HG02970 (cell line): ENCODE data around the gene IQSEC1.

Source experiments
- ATAC-seq: cut with Tn5 transposase; IDR thresholded peaks from one replicate; pipeline ENCODE4 v1.9.1; 2021; ENCODE audit warnings: mild to moderate bottlenecking, moderate library complexity, moderate number of reproducible peaks; ENCODE audit not compliant: unreplicated experiment, low FRiP score

The IQSEC1 gene

DNA sequence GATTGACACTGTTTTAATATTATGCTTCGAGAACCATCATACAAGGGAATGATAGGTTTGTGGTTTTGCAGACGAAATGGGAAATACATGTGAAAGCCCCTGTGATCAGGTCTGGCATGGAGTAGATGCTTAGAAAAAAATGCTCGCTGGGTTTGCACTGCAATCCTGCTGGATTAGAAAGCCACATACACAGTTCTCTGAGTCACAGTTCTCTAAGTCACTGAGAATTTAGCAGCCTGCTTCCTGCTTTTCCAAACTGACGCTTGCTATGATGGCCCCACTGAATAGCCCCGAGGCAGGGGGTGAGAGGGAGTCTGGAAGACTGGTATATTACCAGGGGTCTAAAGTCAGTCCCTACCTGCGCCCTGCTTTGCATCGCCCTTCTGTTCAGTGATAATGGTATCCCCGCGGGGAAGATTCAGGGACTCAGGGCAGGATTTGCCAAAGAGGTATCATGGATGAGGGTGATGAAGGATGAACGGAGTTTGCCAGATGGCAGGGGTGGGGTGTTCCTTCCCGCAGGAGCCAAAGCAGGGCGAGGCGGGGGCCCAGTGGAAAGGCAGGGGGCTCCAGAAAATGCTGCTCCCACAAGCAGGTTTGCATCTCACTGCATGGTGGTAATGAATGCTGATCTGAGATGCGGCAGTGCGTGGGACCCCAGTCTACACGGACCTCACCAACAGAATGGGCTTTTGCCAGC is 82.3 kb downstream of the IQSEC1 start:
- ATAC-seq: no peak

DNA sequence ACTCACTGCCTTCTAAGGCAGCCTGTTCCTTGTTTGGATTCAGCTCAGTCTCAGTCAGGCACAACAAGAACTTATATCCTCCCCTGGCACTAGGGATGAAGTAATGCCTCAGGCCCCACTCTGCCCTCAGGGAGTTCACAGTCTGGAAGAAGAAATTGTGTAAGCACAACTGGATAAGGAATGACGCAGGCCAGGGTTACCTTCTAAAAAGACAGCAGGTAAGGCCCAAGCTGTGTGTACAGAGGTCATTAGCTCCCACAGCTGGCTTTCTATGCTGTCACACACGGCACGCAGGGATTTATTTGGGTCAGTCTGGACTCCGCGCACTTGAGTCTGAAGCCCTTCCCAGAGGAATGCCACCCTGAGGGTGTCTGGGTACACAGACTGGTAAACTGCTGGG is 82.9 kb downstream of the IQSEC1 start:
- ATAC-seq: no peak

DNA sequence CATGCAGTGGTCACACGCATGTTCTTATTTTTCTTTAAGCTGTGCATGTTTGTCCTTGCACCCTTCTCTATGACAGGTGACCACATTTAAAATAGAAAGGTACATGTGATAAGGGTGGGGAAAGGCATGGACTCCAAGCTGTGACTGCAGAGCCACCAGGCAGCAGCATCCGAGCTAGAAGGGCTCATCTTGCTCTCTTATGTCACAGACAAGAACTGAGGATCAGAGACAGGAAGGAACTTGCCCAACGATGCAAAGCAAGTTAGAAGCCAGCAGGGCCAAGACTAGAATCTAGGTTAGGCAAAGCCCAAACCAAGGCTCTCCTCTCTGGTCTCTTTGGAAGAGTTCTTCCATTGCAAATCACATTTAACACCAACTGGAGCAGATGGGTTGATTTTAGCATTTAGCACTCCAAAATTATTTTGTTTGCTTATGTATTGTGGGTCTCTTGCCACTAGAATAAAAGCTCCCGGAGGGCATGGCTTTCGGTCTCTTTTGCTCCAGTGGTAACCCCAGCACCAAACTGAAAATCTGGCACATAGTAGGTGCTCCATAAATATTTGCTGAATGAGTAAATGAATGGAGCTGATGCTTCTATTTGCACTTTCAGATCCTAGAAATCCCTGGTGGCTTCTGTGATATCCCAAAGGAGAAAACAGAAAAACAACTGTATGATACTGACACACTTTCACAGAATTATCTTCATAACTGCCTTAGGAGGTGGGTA is 84.3 kb downstream of the IQSEC1 start:
- no peak for ATAC-seq

DNA sequence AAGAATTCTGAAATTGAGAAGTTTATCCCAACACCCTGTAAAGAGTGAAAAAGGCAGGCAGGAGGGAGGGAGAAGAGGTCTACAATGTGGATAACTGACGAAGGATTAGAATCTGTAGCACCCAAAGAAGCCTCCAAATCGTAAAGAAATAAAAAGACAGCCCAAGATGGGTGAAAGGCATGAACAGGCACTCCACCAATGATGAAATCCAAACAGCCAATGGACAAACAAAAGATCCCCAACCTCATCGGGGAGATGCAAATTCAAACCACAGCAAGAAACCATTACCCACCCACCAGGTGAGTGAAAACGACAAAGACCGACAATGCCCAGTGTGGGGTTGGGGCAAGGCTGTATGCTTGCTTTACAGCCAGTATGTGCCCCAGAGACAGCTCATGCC is 85.6 kb downstream of the IQSEC1 start:
- ATAC-seq: no peak

DNA sequence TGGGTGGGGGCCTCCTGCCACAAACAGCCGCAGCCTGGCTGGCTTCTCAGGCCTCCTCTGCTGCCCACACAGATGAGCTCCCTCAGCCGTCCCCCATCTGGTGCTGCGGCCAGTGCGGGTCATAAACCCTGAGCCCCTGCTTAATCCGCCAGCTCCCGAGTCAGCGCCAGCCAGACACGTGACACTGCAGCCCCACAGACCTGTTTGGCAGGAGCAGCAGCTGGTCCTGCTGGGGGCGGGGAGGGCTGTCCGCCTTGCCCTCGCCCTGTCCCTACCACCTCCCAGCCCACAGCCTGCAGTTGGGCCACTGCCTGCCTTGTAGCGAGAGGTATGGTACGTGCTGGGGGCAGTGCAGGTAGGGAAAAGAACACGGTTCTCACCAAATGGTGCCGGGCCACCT is 86.2 kb downstream of the IQSEC1 start:
- ATAC-seq: no peak

DNA sequence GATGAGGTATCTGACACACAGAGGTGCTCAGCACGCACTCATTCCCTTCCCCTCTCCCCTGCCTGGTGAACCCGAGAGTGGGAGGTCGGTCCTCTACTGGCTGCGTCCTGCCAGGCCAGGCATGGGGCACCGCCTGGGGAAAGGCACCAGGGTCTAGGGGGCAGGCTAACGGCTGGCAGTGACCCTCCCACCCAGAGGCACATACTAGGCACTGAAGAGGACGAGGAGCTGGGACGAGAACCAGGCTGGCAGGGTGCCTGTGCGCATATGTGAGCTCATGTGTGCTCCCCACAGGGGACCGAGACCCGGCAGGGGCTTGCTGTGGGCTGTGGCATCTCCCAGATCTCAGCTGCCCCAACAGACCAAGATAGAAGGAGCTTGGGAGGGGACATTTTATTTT is 86.7 kb downstream of the IQSEC1 start:
- no peak for ATAC-seq

DNA sequence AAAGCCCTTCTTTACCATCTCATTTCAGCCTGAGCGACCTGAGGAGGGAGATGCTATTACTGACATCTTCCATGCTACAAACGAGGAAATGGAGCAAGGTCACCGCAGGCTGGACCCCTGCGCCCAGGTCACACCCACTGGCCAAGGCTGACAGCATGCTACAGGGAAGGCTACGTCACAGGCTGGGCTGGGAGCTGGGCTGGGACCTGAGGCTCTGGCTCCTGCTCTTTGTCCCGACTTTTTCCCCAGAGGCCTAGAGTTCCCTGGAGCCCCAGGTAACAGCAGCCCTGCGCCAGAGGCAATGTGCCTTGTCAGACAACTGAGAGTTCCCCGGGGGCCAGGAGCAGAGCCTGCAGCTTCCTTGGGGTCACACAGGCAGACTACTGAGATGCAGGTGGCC is 87.2 kb downstream of the IQSEC1 start:
- no peak for ATAC-seq

DNA sequence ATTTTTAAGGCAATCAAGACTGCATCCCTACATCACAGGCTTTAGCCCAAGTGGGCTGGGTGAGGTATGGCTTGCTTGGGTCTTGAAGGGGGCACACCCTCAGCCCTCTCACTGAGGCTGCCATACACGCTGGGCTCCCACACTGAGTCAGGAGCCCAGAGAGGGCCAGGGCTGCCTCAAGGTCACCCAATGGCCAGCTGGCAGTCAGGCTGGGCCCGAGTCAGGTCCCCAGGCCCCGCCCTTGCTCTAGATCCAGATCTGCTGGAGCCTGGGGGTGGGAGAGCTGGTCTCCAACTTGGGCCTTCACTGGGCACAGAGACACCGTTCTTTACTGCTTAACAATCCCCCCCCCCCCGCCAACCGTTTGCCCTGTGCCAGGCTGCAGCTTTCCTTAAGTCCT is 88.1 kb downstream of the IQSEC1 start:
- ATAC-seq: no peak

DNA sequence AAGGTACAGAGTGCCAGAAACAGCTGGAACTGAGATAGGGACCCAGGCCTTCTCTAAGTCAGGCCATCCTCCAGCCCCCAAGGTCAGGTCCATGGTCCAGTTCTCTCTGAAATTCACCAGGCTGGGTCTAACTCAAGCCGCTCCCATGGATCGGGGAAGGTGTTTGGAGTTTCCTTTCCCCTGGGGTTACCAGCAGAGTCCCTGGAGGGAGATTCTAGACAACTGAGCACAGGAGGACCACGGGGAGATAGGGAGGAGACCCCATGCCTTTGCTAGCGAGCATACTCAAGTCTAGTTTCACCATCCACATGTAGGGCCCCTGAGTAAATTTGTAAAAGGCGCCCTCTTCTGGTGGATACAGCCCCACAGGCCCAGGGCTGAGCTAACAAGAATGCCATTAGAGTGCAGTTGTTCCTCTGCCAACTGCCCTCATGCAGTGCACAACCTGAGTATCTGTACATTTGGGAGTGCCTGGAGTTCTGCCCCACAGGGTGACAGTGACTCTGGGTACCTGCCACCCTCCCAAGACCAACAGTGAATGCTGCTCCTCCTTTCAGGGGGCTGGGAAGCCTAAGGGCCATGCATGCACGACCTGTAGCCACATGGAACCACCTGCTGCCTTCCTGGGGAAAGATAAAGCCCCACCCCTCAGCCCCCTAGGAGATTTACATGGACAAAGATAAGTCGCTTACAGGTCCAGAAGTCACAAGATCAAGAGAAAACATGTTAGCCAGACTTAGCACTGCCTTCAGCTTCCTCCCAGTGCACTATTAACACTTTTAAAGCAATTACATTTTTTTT is 89.0 kb downstream of the IQSEC1 start:
- ATAC-seq: no peak

DNA sequence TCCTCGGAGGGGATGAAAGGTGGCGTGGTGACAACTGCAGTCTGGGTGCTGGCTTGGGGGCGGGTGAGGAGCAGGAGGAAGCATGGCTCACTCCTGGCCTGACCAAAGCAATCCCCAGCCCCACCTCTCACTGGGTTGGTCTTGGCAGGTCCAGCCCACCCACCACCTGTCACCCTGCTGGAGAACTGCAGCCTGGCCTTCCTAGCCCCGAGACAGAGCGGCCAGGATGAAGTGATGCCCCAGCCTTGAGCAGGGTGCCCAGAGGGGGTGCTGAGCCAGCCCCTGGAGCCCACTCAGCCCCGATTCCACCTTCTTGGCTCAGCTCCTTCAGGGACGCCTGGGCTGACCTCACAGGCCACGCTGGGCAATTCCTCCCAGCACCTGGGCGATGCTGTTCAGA is 89.9 kb downstream of the IQSEC1 start:
- ATAC-seq: no peak

DNA sequence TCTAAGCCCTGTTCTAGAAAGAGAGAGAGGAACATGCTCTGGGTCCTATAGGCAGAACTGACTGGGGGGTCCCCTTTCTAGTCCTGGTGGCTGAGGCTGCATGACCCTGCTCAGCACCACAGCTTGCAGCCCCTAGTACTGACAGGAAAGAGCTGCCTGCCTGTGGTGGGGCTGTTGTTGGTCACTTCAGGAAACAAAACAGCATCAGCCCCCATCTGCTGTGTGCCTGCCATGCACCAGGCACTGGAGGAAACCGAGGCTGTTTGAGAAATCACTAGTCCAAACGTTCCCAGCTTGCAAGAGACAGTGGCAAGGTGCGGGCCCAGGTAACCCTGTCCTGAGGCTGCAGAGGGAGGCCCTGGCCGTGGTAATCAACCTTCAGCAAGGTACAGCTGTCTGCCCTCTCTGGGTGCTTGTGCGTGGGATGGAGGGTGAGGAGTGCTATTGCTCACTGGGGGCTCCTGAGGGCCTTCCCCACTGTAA is 90.6 kb downstream of the IQSEC1 start:
- ATAC-seq: no peak

DNA sequence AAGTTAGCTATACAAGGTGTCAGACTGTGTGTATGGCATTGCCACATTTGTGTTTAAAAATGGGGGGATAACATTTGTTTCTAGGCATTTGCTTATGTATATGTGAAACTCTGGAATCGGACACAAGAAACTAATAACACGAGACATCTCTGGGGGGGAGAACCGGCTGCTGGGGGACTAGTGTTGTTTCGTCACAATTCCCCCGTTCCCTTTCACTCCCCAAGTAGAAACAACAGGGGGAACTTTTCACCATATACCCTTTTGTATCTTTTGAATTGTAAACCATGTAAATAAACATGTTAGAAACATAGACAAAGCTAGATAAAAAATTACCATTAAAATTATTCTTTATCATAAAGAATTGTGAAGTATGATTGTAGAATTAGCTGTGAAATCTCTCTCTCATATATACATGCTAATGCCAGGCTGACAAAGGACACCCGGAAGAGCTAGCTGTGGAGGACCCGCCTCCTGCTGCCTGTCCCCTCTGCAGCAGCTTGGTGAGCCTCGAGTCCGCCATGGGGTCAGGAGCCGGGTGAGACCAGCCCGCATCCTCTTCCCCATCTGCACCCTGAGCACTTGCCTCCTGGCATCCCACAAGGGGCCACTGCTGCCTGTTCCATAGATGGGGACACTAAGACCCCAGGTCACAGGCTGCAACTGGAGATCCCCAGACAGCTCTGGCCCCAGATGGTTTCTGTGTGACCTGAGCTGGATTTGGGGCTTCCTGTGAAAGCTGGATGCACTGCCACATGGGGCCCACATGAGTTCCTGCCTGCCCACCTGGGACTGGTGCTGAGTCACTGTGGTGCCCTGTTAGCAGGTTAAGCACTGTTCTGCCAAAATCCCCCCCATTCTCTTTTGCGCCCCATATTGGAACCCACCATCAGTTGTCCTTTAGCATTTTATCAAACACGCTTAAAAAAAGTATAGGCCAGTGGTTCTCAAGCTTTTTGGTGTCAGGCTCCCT is 91.6 kb downstream of the IQSEC1 start:
- ATAC-seq: no peak

DNA sequence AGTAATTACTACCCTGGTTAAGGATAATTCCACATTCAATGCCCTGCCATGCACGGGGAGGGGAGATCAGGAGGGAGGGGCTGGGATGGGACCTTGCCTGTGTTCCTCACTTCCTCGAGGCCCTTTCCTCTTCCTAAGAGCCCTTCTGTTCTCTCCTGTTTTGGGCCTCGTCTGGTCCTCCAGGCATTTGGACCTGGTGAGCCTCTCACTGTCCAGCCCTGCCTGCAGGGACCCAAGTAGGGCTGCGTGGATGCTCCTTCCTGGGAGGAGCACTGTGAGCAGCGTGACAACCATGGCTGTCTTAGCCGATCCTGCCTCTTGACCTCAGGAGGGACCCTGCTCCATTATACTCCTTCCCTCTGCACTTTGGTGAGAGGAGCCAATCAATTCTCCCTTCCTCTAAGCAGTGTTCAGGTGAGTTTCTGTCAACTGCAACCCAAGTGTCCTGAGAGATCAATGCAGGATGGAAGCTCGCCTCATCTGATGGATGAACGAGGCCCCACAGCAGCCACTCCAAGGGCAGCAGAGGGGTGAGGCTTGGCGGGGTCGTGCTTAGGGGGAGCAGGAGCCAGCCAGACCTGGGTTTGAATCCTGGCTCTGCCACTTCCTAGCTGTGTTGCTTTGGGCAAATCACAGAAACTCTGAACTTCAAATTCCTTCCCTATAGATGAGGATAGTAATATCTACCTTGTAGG is 92.5 kb downstream of the IQSEC1 start:
- no peak for ATAC-seq

DNA sequence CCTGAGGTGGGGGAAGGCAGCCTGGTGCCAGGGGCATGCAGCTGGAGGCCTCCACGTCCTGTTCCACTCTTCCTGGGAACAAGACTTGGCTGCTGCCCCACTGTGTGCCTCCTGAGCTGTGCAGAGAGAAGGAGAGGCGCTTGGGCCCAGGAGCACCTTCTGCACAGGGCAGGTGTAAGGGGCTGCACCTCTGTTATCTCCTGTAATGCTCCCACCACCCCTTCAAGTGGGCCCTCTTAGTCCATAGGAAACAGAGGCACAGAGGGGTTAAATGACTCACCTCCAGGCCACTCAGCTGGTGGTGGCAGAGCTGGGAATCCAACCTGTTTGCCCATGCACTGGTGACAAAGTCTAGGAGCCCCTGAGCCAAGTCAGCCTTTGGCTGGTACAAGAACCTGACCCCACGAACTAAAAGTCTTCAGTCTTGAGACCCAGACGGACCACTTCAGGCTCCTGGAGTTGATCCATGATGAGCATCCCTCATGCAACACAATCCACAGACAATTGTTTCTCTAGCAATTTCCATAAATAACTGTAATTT is 93.2 kb downstream of the IQSEC1 start:
- no peak for ATAC-seq

DNA sequence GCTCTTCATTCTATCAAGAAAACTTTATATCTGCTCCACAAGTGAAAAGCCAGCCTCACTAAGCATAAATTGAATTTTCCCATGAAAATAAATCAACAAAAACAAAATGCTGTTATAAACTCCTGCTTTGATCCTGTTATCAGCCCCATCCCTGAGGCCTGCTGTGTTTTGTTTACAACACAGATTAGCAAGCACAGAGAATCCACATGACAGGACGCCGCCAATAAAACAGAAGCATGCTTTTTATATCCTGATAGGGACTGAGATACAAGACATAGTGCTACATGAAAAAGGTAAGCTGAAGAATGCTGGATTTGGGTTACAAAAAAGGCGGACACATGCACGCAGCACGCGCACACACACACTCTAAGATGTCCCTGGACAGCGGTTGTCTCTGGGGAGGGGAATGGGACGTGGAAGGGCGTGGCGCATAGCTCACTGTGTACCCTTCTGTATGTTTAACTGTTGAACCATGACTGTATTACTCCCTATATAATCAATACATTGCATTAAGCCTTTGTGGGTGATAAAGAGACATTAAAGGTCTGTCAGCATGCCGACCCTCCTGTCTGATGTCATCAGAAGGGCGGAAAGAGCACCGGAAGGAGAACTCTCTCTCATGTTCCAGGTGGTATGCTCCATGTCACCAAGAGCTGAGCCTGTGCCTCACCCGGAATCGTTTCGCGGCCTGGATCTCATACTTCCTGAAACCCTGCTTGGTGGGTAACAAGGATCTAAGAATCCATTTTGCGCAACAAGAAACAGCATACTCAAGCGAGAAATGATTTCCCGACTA is 93.9 kb downstream of the IQSEC1 start:
- no peak for ATAC-seq

DNA sequence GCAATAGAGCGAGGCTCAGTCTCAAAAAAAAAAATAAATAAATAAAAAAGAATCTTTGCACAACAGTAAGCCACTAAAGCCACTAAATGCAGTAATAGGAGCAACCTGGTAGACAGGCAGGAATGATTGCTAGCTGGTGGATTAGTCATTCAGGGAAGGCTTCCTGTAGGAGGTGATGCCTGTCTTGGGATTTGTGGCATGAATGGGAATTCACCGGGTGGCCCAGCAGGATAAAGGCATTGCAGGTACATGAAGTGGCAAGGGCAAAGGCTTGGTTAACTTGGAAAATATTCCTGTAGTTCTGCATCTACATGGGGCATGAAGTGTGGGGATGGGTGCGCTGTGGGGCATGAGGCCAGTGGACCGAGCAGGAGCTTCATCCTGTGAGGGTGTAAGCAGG is 94.5 kb downstream of the IQSEC1 start:
- no peak for ATAC-seq

DNA sequence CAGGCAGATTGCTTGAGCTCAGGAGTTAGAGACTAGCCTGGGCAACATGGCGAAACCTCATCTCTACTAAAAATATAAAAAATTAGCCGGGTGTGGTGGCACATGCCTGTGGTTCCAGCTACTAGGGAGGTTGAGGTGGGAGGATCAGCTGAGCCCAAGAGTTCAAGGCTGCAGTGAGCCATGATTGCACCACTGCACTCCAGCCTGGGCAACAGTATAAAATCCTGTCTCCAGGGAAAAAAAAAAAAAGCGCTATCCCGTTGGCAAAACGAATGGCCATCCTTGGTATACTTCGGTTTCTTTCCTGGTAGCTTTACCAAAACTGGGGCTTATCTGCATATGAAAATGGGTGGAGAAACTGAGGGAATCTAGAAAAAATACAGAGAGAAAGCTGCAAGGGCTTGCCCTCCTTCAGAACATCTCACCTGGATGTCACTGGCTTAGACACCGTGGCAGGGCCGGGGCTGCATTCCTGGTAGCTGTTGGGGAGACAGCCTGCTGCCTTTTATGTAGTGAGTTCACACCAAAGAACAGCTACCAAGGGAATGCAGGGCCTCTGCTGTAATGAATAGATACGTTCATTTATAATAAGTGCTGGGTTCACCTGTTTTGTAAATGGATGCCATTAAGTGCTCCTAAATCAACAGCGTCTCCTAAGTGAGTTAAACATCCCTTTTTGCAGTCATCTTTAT is 96.0 kb downstream of the IQSEC1 start:
- ATAC-seq: no peak
